ENCODE measurements around the gene ATL1.
"Not testable (repeated sequence)": the region's sequence is repeated elsewhere in the genome, so short reads cannot be mapped to it uniquely, and the experiment has no call there.

Gene ATL1

DNA sequence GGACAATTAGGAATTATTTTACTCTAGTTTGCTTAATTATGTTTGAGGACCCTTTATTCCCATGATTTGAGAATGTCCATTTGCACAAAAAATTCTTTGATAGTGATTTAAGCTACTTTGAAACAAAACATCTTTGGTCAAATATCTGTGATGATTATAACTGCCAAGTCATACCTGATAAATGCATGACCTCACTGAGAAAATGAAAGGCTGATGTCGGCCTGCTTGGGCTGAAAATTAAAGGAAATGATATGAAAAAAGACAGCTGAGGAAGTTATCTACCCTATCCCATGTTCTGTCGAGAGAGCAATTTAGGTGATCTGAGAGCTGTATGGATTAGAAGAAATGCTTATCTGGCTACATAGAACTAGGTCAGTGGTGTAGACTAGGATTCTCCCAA lies 43.6 kb downstream of the ATL1 start:
- no peak for DNase-seq

DNA sequence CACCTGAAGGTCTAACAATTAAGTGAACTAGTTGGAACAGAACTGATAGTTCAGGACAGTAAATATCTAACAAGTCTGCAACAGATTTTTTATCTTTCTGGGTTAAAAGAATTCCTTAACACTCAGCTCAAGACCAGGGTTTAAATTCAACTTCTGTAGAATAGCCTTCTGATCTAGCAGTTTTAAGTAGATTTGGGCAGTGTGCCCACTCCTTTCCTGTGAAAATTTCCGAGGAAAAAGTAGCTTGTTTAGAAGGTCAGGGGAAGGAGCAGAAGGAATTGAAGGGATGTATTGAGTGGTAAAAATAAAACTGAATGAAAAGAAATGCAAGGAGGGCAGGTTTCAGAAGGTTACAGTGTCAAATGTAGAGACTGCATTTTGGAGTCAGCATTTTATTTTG lies 45.8 kb downstream of the ATL1 start:
- no peak for DNase-seq

DNA sequence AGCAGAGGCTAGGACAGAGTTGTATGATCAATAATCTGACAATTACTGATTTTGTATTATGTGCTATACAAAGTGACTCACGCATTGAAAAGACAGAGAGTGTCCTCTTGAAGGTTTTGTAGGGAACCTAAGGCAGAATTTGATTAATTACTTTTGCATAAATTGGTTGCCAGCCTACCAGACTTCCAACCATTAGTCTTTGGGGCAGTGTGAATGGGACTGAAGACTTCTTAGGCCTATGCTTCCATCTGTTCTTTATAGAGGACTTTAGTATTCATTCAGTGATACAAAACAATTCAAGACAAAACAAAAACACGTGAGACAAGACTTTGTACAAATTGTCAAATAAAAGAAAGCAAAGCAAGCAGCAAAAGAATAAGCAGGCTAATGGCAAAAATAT lies 46.5 kb downstream of the ATL1 start:
- DNase-seq, result no peak

DNA sequence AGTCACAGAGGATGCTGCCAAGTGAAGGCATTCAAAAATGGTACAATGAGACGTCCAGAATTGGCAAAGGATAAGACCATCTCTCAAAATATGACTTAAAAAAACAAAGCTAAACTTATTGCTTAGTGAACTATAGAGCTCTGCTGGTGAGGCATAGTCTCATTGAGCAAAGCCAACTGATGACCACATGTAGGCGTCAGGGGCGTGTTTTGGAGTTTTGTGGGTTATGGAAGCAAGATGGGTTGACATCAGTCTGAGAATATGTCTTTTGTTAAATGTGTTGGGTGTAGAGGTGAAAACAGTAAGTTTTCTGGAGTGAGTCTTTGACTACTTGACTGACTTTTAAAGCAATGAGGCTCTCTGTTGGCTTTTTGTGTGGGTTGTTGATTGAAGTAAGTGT lies 47.2 kb downstream of the ATL1 start:
- DNase-seq, result peak; percentile 12

DNA sequence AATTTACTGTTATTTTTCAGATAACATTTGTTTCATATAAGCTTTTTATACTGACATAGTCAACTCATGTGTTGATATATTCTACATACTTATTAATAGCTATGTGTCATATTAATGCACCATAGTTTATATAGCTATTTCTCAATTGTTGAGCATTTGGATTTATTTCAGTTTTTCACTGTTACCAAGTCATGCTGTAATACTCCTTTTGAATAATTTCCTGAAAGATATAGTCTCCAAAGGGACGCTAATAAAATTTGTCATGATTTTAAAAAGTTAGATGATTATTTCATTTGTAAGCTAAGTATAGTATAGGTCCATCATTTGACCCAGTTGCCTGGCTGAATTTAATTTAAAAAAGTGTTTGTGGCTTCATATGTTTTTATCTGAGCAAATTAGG lies 47.8 kb downstream of the ATL1 start:
- DNase-seq, result no peak

DNA sequence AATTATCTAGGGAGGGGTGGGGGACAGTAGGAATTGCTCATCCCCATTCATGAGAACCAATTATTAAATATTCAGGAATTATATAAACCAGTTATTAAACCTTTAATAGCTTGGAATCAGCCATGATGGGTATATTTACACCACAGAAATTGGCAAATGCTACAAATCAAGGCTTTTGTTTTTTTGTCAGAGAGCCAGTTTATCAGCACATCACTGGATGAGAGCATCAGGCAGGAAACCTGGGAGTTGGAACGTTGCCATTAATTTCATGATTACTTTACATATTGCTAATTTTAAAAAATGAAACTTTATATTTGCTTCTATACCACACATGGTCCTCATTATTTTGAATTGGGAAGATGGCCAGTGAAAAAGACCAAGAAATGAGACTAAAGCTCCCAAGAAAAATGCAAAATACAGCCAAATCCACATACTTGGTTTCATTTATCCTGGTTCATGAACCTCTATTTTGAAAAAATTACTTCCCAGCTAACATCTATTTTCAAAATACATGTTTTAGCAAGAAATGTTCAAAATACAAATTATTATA lies 48.4 kb downstream of the ATL1 start:
- DNase-seq, result no peak

DNA sequence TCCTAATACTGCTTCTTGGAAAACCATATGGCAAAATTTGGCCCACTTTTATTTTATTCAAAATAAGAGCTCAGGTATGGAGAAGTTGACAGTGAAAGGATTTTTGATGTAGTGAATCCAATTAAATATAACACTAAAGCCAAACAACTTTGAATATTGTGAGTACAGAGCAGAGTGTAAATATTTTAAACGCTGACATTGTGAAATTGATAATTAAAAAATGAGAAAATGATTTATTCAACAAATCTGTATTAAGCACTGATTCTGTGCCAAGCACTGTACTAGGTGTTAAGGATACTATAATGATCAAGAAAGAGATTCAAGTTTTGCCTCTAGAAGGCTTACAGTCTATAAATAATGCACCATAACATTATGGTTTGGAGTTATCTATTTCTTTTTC lies 50.5 kb downstream of the ATL1 start:
- DNase-seq, result no peak

DNA sequence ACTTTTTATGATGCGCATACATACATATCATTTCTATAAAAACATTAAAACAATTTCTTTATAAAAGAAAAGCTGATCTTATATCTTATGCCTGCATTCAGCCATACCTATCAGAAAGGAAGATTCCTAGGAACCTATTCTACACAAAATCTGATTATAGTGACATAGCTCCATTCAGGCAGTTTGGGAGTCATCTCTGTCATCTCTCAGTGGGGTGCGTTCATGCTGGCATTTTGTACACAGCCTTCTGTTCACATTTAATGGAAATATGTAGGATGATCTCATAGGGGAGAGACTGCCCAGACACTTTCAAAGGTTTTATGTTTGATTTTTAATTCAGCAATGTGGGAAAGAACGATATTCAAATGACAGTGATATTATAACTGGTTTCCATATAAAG lies 52.9 kb downstream of the ATL1 start:
- no peak for DNase-seq

DNA sequence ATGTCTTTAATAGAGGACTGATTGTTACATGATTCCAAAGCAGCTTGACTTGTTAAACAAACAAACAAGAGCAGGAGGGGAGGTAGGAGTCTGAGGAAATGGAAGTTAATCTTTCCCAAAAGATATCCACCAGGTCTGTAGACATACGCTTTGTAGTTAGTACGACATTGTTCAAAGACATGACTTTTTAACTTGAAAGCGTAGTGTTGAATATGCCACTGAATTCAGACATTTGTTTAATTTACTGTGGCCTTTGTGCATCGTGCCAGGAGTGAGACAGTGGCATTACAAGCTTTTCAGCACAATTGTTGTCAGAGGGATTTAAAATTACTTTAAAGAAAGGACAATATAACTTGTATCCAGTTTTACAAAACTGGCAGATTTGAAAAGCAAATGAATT lies 55.1 kb downstream of the ATL1 start:
- DNase-seq, result no peak

DNA sequence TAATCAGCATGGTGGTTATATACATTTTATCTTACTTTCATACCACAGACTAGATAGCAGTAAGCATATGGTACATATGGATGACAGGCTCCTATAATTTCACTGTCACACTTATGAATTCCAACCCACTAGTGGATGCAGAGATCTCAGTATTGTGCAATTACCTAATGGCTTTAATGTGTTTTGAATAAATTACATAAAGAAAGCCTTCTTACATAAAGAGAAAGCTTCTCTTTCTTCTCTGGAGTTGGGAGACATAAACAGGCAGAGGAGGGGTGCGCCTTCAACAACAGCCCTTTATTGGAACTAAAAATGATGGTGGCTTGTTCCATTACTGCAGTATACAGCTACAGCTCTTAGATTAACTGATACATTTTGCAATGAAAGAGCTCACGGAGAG lies 55.6 kb downstream of the ATL1 start:
- no peak for DNase-seq

DNA sequence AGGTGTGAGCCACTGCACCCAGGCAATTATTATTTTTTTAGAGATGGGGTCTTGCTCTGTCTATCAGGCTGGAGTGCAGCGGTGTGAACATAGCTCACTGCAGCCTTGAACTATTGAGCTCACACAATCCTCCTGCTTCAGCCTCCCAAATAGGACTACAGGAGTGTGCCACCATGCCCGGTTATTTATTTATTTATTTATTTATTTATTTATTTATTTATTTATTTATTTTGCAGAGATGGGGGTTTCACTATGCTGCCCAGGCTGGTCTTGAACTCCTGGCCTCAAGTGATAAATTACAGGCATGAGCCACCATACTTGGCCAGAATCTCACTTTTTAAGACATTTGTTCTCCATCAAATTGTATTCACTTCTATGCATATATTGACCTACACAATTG lies 56.3 kb downstream of the ATL1 start:
- no peak for DNase-seq

DNA sequence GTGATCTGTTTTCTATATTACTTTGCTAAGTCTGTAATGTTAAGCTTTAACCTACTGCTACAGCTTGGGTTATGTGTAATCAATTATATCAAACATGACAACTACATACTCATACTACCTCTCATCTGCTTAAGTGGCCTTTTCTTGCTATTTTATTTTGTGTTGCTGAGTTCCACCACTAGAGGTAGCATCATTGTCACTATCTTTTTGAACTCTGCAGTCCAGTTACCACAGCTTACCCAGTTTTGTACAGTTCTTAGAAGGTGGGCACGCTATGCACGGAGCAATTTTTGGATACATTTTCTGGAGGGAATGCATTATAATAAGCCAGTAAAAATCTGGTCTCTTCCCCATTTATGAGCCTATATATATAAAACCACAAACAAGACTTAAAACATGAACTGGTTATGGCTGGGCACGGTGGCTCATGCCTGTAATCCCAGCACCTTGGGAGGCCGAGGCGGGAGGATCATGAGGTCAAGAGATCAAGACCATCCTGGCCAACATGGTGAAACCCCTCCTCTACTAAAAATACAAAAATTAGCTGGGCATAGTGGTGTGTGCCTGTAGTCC lies 59.7 kb downstream of the ATL1 start:
- DNase-seq, result peak; percentile 38

DNA sequence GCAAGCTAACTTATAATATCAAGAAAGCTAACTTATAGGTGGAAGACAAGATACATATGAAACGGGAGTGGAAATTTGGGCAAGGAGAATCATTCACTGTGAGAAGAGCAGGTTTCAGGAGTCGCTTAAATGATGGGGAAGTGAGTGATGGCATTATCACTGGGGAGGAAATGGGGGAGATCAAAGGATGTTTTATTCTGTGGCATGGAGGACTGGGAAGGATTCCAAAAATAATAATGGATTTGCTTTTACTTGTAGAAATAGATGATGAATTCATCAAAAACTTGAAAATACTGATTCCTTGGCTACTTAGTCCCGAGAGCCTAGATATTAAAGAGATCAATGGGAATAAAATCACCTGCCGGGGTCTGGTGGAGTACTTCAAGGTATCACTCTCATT lies 60.4 kb downstream of the ATL1 start:
- no peak for DNase-seq

DNA sequence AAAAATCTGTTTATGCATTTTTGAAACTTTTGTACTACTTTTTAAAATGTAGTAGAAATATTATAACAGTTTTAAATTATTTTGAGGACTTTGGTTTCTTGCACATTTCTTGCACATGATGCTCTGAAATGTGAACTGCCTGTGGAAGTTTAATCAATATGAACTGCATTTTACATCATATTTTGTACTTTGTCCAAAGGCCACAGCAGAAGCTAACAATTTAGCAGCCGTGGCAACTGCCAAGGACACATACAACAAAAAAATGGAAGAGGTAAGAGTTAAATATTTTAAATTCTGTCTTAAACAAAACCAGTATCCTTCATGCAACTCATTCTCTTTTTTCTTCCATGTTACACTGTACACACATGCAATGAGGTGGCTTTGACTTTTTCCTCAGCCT lies 63.0 kb downstream of the ATL1 start:
- DNase-seq, result no peak

DNA sequence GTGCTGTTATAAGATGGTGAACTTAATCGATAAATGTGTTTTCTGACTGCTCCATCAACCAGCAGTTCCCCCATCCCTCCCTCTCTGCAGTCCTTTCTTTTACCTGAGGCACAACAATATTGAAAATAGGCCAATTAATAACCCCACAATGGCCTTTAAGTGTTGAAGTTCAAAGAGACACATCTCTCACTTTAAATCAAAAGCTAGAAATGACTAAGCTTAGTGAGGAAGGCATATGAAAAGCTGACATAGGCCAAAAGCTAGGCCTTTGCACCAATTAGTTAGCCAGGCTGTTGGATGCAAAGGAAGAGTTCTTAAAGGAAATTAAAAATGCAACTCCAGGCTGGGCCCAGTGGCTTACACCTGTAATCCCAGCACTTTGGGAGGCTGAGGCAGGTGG lies 64.5 kb downstream of the ATL1 start:
- peak; percentile 49 for DNase-seq

DNA sequence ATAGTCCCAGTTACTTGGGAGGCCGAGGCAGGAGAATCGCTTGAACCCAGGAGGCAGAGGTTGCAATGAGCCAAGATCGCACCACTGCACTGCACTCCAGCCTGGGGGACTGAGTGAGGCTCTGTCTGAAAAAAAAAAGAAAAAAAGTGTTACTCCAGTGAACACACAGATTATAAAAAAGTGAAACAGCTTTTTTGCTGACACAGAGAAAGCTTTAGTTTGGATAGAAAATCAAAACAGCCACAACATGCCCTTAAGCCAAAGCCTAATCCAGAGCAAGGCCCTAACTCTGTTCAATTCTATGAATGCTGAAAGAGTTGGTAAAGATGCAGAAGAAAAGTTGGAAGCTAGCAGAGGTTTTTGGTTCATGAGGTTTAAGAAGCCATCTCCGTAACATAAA lies 65.0 kb downstream of the ATL1 start:
- not testable (repeated sequence) for DNase-seq

DNA sequence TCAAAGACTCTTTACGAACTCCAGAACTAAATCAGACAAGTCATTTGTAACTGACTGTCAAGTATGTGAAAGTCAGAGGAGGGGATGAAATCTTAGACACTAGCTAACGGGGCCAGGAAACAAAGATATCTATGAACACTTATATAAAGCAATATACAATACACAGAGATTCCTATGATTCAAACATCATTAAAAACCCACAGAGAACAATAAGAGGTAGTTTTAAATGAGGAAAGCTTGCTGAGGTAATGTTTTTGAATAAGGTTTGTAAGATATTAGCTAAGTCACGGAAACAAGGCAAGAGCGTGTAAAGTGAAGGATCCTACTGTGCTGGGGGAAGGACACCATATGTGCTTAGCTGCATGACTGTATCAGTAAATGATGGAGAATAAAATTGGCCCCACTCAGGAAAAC lies 71.5 kb downstream of the ATL1 start:
- DNase-seq, result no peak

DNA sequence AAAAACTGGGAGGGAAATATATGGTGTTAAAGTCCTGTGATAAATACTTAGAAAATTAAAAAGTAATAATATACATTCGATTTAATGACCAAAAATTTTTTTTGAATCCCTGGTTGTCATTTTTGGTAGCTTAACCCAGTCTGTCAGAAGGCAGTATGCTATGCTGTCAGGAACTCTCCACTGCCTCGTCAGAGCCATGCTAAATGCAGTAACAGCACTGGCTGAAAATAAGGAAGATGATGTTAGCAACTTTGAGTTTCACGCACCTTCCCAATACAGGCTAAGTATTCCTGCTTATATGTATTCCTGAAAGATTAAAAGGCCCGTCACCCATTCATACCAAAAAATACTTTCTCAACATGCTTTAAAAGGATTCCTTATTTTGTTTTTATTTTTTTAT lies 74.0 kb downstream of the ATL1 start:
- DNase-seq, result no peak

DNA sequence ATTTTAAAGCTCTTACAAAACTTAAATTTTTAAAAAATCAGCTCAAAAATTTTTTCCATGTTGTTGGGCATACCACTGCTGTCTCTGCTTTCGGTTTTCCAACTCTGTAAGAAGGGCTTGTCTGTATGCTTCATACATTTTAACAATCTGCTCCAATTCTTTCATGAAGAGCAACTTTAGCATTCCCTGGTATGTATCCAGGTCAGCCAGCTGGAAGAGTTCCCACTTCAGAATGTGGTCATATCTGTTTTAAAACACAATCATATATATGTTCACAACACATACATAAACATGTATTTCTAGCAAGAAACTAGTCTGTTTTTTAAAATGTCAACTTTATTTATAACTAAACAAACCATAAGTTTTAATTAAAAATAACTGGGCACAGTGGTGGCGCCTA lies 75.2 kb downstream of the ATL1 start:
- no peak for DNase-seq

DNA sequence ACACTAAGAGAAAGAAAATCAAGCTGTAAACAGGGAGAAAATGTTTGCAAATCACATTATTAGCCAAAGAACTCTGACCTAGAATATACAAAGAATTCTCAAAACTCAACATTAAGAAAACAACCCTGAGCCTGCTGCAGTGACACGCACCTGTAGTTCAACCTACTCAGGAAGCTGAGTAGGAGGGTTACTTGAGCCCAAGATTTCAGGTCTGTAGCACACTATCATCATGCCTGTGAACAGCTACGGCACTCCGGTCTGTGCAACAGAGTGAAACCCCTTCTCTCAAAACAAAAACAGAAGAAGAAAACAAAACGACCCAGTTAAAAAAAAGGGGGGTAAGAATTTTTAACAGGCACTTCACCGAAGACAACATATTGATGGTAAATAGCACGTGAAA lies 87.3 kb downstream of the ATL1 start:
- DNase-seq, result no peak

DNA sequence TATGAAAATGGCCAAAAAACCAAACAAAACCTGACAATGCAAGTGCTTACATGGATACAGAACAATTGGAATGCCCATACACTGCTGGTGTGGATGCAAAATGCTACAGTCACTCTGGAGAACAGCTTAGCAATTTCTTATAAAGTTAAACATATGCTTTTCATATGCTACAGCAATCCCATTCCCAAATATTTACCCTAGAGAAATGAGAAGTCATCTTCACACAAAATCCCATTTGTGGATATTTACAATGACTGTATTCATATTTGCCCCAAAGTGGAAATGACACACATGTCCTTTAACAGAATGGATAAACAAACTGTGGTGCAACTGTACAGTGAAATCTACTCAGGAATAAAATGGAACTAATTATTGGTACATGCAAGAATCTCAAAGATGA lies 87.8 kb downstream of the ATL1 start:
- DNase-seq, result no peak

DNA sequence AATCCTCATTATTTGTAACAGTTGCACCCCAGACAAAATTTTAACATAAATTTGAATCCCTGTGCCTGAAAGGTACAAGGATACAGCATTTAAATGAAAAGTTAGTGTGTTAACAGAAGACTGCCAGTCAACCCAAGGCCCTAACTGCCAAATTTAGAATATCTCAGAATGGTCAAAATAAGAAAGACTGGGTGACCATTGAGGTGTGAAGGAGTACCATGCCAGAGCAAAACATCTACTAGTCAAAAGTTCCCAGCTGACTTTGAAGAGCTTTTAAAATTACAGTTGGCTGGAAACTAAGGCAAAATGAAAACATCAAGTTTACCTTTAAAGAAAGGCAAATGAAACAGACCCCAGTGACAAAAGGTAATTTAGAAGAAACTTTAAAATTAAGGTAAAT lies 89.7 kb downstream of the ATL1 start:
- no peak for DNase-seq

DNA sequence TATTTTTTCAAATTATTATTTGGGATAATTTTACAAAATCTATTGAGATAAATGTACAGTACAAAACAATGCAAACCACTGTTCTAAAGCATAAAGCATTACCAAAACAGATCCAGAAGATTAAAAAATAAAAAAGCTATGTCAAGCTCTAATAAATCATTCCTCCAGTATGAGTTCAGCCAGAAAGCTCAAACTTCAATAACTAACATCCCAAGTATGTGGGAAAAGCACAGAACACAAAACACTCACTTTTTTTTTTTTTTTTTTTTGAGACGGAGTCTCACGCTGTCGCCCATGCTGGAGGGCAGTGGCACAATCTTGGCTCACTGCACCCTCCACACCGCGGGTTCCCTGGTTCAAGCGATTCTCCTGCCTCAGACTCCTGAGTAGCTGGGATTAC lies 96.8 kb downstream of the ATL1 start:
- DNase-seq, result no peak

DNA sequence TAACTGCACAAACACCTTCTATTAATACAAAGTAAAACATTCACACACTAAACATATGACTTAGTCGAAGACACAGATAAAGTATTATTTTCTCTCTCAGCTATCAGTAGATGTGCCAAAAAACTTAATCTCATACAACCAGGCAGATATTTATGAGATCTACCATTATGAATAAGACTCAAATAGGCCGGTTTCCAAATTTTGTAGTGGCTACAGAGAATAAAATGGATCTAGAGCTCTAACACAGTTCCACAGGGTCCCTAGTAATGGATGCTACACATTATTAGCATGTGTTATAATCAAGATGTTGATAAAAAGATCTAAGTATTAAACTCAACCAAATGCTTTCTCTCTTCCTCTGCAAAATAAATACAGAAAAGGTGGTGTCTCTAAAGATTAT lies 97.8 kb downstream of the ATL1 start:
- no peak for DNase-seq

DNA sequence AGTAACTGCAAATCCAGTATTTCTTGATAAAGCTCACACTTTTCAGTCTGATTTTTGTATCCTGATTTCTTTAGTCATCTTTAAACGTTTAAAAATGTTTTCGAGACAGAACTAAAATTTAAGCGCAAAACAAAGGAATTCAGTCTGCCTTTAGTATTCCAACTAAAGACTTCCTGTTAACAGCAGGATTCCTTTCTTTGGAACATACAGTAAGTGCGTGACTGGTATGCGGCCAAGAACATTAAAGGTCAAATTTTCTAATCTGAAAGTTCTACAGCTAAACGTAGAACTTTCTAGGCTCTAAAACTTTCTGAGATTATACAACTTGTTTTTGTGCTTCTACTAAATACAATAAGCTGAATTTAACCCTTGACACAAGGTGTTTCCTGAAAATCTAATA lies 98.3 kb downstream of the ATL1 start:
- no peak for DNase-seq
